CD14-positive monocyte (primary cell): ENCODE results near the gene SLC25A28. TPM values are rescaled to one million over a fixed set of nuclear protein-coding genes. Genes with fewer than 3 reads are reported as not detected.

Source experiments
- DNase-seq, 3 donors: peaks; one replicate each; pipeline ENCODE4 v3.0.0-alpha.2; 2011 to 2022
- H2AFZ ChIP-seq: 2 replicates; pipeline ENCODE4 v1.6.0; 2012; ENCODE audit warnings: mild to moderate bottlenecking, low read depth, low read length, inconsistent platforms; ENCODE audit not compliant: insufficient read depth, poor library complexity, severe bottlenecking
- H3K27ac ChIP-seq, 2 donors: 1 replicate in 1 of 2; 2 replicates in 1 of 2; pipeline ENCODE4 v1.5.1; 2012 to 2013; ENCODE audit warnings: low read length in 2 of 2, control low read depth in 1 of 2, inconsistent platforms in 1 of 2, low read depth in 1 of 2, mild to moderate bottlenecking in 1 of 2
- H3K27me3 ChIP-seq, 2 donors: one replicate each; pipeline versions ENCODE4 v1.6.0 to v1.6.1; 2011 to 2013; ENCODE audit warnings: low read length in 2 of 2; ENCODE audit not compliant: control insufficient read depth in 2 of 2, insufficient read depth in 2 of 2
- H3K36me3 ChIP-seq, 2 donors: replicated peaks in 1 of 2; 1 replicate in 1 of 2; 2 replicates in 1 of 2; pipeline versions ENCODE4 v1.5.1 to v1.6.1; 2012 to 2013; ENCODE audit warnings: low read length in 2 of 2, control low read depth in 1 of 2, inconsistent platforms in 1 of 2, mild to moderate bottlenecking in 1 of 2; ENCODE audit not compliant: insufficient read depth in 2 of 2, control insufficient read depth in 1 of 2
- H3K4me1 ChIP-seq, 2 donors: 1 replicate in 1 of 2; 2 replicates in 1 of 2; pipeline versions ENCODE4 v1.5.1 to v1.6.1; 2012 to 2013; ENCODE audit warnings: low read length in 2 of 2, control low read depth in 1 of 2, inconsistent platforms in 1 of 2, mild to moderate bottlenecking in 1 of 2, moderate library complexity in 1 of 2; ENCODE audit not compliant: insufficient read depth in 2 of 2, control insufficient read depth in 1 of 2
- H3K4me2 ChIP-seq: replicated peaks from 2 replicates; pipeline ENCODE3; 2012; ENCODE audit warnings: low read length, moderate library complexity, mild to moderate bottlenecking; ENCODE audit not compliant: poor library complexity, severe bottlenecking; ENCODE audit errors: extremely low read depth
- H3K4me3 ChIP-seq, 3 experiments: fragments of 200-600 bp in 1 of 3; sonication (generic) in 1 of 3; replicated peaks in 1 of 3; 1 replicate in 2 of 3; 2 replicates in 1 of 3; pipeline ENCODE4 v1.5.1; 2011 to 2013; ENCODE audit warnings: low read length in 3 of 3, mild to moderate bottlenecking in 3 of 3, control low read depth in 2 of 3, low read depth in 2 of 3, inconsistent platforms in 1 of 3, moderate library complexity in 1 of 3
- H3K79me2 ChIP-seq: 2 replicates; pipeline ENCODE4 v1.6.0; 2012; ENCODE audit warnings: mild to moderate bottlenecking, control low read depth, inconsistent platforms, low read length, moderate library complexity; ENCODE audit not compliant: insufficient read depth
- H3K9ac ChIP-seq: 2 replicates; pipeline ENCODE4 v1.6.0; 2017; ENCODE audit warnings: low read length, mild to moderate bottlenecking; ENCODE audit not compliant: insufficient read depth, poor library complexity, severe bottlenecking
- H3K9me3 ChIP-seq, 2 donors: replicated peaks in 1 of 2; 1 replicate in 1 of 2; 2 replicates in 1 of 2; pipeline versions ENCODE4 v1.5.1 to v1.6.1; 2012 to 2013; ENCODE audit warnings: low read length in 2 of 2, control low read depth in 1 of 2; ENCODE audit not compliant: control insufficient read depth in 1 of 2, insufficient read depth in 1 of 2
- H4K20me1 ChIP-seq: 2 replicates; pipeline ENCODE4 v1.6.0; 2012; ENCODE audit warnings: mild to moderate bottlenecking, low read length, control low read depth, moderate library complexity; ENCODE audit not compliant: insufficient read depth
- H3K27ac Mint-ChIP-seq, 7 donors: one replicate each; pipeline ENCODE4 v1.8.0; 2020; ENCODE audit warnings: mild to moderate bottlenecking in 7 of 7, mixed read lengths in 7 of 7, moderate library complexity in 6 of 7, inconsistent platforms in 2 of 7
- H3K27me3 Mint-ChIP-seq, 3 donors: one replicate each; pipeline ENCODE4 v1.8.0; 2021 to 2022; ENCODE audit warnings: low read depth in 3 of 3, mild to moderate bottlenecking in 3 of 3, mixed read lengths in 3 of 3, moderate library complexity in 3 of 3, inconsistent platforms in 1 of 3
- H3K36me3 Mint-ChIP-seq, 2 donors: one replicate each; pipeline ENCODE4 v1.8.0; 2020; ENCODE audit warnings: mixed read lengths in 2 of 2, inconsistent platforms in 1 of 2, mild to moderate bottlenecking in 1 of 2
- H3K4me1 Mint-ChIP-seq: one replicate; pipeline ENCODE4 v1.8.0; 2020; ENCODE audit warnings: mild to moderate bottlenecking, mixed read lengths
- H3K4me3 Mint-ChIP-seq, 2 donors: one replicate each; pipeline ENCODE4 v1.8.0; 2020; ENCODE audit warnings: mild to moderate bottlenecking in 2 of 2, mixed read lengths in 2 of 2, moderate library complexity in 1 of 2
- H3K9me3 Mint-ChIP-seq, 7 donors: one replicate each; pipeline ENCODE4 v1.8.0; 2020 to 2022; ENCODE audit warnings: mixed read lengths in 7 of 7, mild to moderate bottlenecking in 6 of 7, moderate library complexity in 6 of 7, inconsistent platforms in 2 of 7
- WGBS: methylation state at CpG from one replicate; pipeline ENCODE4 v1.1.5; 2013; ENCODE audit warnings: missing lambda C conversion rate; ENCODE audit not compliant: insufficient coverage; 5-methylcytosine and 5-hydroxymethylcytosine counted together
- intact Hi-C, 2 donors: fragments of 100-400 bp; cut with micrococcal nuclease; formaldehyde crosslinking; loops; one replicate each; pipeline versions ENCODE4 v1.15.0 to v1.15.1; 2023
- polyA plus RNA-seq, 3 donors: library from polyadenylated mRNA; depleted of rRNA in 1 of 3; unstranded in 2 of 3; stranded (reverse) in 1 of 3; fragments of 300-500 nt in 2 of 3; fragments of >200 nt in 1 of 3; fragmentation: Illumina TruSeq in 2 of 3; gene quantifications; 1 replicate in 2 of 3; 2 replicates in 1 of 3; pipeline ENCODE4 v1.2.3, GENCODE V29; 2012 to 2021
- TF ChIP-seq, protein P1 (sequence below): fragments of 200-600 bp; IDR thresholded peaks from one replicate; pipeline ENCODE4 v1.8.0; 2022; ENCODE audit warnings: antibody characterized with exemption, mild to moderate bottlenecking

The SLC25A28 gene
- polyA plus RNA-seq, 3 donors = 15.4 to 147 (median 15.5) TPM

DNA sequence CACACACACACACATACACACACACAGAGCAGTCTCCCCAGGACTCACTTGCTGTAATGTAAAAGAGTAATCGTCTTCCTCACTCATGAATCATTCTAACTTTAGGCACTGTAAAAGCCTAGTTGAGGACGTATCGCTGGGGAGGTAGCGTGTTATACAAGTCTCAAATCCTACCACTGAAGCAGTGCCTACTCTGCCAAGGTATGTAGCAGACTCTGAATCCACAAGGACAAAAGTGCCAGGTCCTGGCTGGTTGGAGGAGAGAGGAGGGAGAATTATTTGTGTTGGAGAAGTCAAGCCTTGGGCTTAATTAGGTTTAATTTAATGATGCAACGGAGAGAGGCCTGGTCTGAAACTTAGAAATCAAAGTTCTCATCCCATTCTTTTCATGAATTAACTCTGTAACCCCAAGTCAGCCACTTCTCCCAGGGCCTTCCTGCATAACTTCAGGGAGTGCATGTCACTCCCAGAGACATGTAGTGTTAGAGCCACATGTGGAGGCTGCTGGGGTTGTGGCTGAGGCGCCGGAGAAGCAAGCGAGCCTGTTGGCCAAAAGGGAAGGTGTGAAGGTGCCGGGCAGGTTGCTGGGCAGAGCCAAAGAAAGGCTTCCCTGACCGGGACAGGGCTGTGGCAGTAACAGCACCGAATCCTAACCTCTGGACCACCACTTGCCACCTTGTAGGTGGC lies 50.8 kb downstream of the SLC25A28 start:
- Histone ChIP-seq H3K27me3 (no peaks in the 10 kb centered on the region), H3K4me2 (no peak overlapping the region), H3K9ac (no peak overlapping the region), H3K4me3 (no peak overlapping the region), H4K20me1 (no peaks in the 10 kb centered on the region), H3K9me3 (no peaks in the 10 kb centered on the region), H3K4me1 (no peaks in the 10 kb centered on the region), H3K36me3 (no peaks in the 10 kb centered on the region), H3K27ac (no peak overlapping the region), H3K79me2 (no peaks in the 10 kb centered on the region), H2AFZ (no peak overlapping the region)
- Mint-ChIP-seq H3K27ac (no peak overlapping the region), H3K27me3 (peaks cover 3 to 15% (median 5%) of the 10 kb centered on the region in 3 donors), H3K4me1 (no peaks in the 10 kb centered on the region), H3K4me3 (no peak overlapping the region), H3K36me3 (no peaks in the 10 kb centered on the region), H3K9me3 (no peaks in the 10 kb centered on the region)
- 95% methylated on average over 5 of the region's 11 CpGs for WGBS
- intact Hi-C loops = no loop called here
- no peak for DNase-seq
- TF ChIP-seq, protein P1, sequence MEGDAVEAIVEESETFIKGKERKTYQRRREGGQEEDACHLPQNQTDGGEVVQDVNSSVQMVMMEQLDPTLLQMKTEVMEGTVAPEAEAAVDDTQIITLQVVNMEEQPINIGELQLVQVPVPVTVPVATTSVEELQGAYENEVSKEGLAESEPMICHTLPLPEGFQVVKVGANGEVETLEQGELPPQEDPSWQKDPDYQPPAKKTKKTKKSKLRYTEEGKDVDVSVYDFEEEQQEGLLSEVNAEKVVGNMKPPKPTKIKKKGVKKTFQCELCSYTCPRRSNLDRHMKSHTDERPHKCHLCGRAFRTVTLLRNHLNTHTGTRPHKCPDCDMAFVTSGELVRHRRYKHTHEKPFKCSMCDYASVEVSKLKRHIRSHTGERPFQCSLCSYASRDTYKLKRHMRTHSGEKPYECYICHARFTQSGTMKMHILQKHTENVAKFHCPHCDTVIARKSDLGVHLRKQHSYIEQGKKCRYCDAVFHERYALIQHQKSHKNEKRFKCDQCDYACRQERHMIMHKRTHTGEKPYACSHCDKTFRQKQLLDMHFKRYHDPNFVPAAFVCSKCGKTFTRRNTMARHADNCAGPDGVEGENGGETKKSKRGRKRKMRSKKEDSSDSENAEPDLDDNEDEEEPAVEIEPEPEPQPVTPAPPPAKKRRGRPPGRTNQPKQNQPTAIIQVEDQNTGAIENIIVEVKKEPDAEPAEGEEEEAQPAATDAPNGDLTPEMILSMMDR = no peak

DNA sequence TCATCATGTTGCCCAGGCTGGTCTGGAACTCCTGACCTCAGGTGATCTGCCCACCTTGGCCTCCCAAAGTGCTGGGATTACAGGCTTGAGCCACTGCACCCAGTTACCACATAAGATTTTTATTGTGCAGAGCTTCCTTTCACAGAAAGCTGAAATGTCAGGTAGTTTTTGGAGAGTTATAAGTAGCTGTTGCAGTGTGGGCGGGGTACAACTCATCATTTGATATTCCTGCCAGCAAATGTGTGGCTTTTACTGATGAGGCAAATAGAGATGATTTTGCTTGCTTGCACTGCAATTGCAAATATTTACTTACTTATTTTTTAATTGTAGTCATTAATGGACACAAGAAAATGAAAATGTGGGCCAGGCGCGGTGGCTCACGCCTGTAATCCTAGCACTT lies 55.1 kb downstream of the SLC25A28 start:
- Histone ChIP-seq H3K9me3 (no peaks in the 10 kb centered on the region), H3K36me3 (no peaks in the 10 kb centered on the region), H3K79me2 (no peaks in the 10 kb centered on the region), H4K20me1 (no peaks in the 10 kb centered on the region), H3K9ac (no peak overlapping the region), H3K4me2 (no peak overlapping the region), H3K27ac (no peak overlapping the region), H2AFZ (no peak overlapping the region), H3K4me1 (no peaks in the 10 kb centered on the region), H3K4me3 (no peak overlapping the region), H3K27me3 (no peaks in the 10 kb centered on the region)
- DNase-seq = no peak
- Mint-ChIP-seq H3K4me3 (no peak overlapping the region), H3K4me1 (peaks cover 4% of the 10 kb centered on the region), H3K36me3 (no peaks in the 10 kb centered on the region), H3K27ac (no peak overlapping the region), H3K9me3 (no peaks in the 10 kb centered on the region), H3K27me3 (peaks cover 0 to 10% (median 1%) of the 10 kb centered on the region in 3 donors)
- TF ChIP-seq, protein P1 = no peak
- intact Hi-C loops = no loop called here
- no CpG with 5 or more reads among the region's 4 CpGs for WGBS
